MM.1S (cell line): ENCODE data around the gene TRMT1L.

Source experiments
- DNase-seq: peaks from one replicate; pipeline ENCODE4 v3.0.0-alpha.2; 2015
- H2AFZ ChIP-seq: fragments of 300-600 bp; sonication (generic); 2 replicates; pipeline ENCODE4 v1.6.0; 2016; ENCODE audit warnings: antibody characterized with exemption, low read length
- H3F3A ChIP-seq: fragments of 300-600 bp; sonication (generic); 2 replicates; pipeline ENCODE4 v1.6.1; 2016; ENCODE audit warnings: mild to moderate bottlenecking, antibody characterized with exemption, low read length, moderate library complexity, mixed read lengths; ENCODE audit not compliant: insufficient read depth
- H3K27ac ChIP-seq: fragments of 300-600 bp; sonication (generic); 2 replicates; pipeline ENCODE4 v1.5.1; 2016; ENCODE audit warnings: mild to moderate bottlenecking, low read length
- H3K27me3 ChIP-seq: fragments of 300-600 bp; sonication (generic); replicated peaks from 2 replicates; pipeline ENCODE4 v1.6.0; 2016; ENCODE audit warnings: low read length; ENCODE audit not compliant: insufficient read depth
- H3K36me3 ChIP-seq: fragments of 300-600 bp; sonication (generic); replicated peaks from 2 replicates; pipeline ENCODE4 v1.6.1; 2016; ENCODE audit warnings: mild to moderate bottlenecking, low read length, mixed read lengths; ENCODE audit not compliant: insufficient read depth
- H3K4me1 ChIP-seq: fragments of 300-600 bp; sonication (generic); 2 replicates; pipeline ENCODE4 v1.6.1; 2016; ENCODE audit warnings: low read length, mixed read lengths
- H3K4me2 ChIP-seq: fragments of 300-600 bp; sonication (generic); 2 replicates; pipeline ENCODE4 v1.6.0; 2016; ENCODE audit warnings: low read depth, low read length
- H3K4me3 ChIP-seq: fragments of 300-600 bp; sonication (generic); 2 replicates; pipeline ENCODE4 v1.5.1; 2016; ENCODE audit warnings: low read length, mixed read lengths
- H3K79me2 ChIP-seq: fragments of 300-600 bp; sonication (generic); 2 replicates; pipeline ENCODE4 v1.6.1; 2016; ENCODE audit warnings: mixed run types, low read length, mixed read lengths
- H3K9ac ChIP-seq: fragments of 300-600 bp; sonication (generic); 2 replicates; pipeline ENCODE4 v1.6.1; 2016; ENCODE audit warnings: low read length, mixed read lengths
- H3K9me2 ChIP-seq: fragments of 300-600 bp; sonication (generic); replicated peaks from 2 replicates; pipeline ENCODE4 v1.6.1; 2016; ENCODE audit warnings: mild to moderate bottlenecking, low read length, mixed read lengths; ENCODE audit not compliant: insufficient read depth
- H3K9me3 ChIP-seq: fragments of 300-600 bp; sonication (generic); replicated peaks from 2 replicates; pipeline ENCODE4 v1.6.1; 2016; ENCODE audit warnings: mild to moderate bottlenecking, low read length, mixed read lengths; ENCODE audit not compliant: insufficient read depth
- H4K20me1 ChIP-seq: fragments of 300-600 bp; sonication (generic); 2 replicates; pipeline ENCODE4 v1.6.1; 2016; ENCODE audit warnings: mild to moderate bottlenecking, low read length, moderate library complexity, mixed read lengths; ENCODE audit not compliant: insufficient read depth
- EZH2 ChIP-seq: fragments of 300-600 bp; sonication (generic); optimal IDR thresholded peaks from 2 replicates; pipeline ENCODE3; 2017; ENCODE audit warnings: low read depth, mild to moderate bottlenecking, antibody characterized with exemption, low read length, mixed read lengths
- EZH2phosphoT487 ChIP-seq: fragments of 300-600 bp; sonication (generic); IDR thresholded peaks from 2 replicates; pipeline ENCODE4 v1.6.1; 2018; ENCODE audit warnings: antibody characterized with exemption, low read length
- TF ChIP-seq, protein P1 (sequence below): fragments of 300-600 bp; sonication (generic); IDR thresholded peaks from 2 replicates; pipeline ENCODE4 v1.5.1; 2016; ENCODE audit warnings: antibody characterized with exemption, low read length, mixed read lengths

The TRMT1L gene

DNA sequence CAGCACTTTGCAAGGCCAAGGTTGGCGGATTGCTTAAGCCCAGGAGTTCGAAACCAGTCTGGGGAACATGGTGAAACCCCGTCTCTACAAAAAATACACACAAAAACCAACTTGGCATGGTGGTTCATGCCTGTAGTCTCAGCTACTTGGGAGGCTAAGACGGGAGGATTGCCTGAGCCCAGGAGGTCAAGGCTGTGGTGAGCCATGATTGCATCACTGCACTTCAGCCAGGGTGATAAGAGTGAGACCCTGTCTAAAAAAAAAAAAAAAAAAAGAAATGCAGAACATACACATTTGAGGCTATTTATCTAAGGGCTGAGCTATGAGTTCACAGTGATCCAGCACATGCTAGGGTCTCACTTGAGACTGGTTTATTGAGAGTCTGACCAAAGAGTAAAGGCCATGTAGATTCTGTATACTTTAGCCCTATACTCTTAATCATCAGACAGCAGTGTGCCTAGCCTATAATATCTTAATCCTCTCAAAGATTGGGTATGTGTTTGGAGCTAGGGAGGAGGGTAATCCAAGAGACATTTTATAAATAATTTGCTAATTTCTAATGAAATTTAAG, 87.5 kb downstream of the TRMT1L start:
- TF ChIP-seq, protein P1, sequence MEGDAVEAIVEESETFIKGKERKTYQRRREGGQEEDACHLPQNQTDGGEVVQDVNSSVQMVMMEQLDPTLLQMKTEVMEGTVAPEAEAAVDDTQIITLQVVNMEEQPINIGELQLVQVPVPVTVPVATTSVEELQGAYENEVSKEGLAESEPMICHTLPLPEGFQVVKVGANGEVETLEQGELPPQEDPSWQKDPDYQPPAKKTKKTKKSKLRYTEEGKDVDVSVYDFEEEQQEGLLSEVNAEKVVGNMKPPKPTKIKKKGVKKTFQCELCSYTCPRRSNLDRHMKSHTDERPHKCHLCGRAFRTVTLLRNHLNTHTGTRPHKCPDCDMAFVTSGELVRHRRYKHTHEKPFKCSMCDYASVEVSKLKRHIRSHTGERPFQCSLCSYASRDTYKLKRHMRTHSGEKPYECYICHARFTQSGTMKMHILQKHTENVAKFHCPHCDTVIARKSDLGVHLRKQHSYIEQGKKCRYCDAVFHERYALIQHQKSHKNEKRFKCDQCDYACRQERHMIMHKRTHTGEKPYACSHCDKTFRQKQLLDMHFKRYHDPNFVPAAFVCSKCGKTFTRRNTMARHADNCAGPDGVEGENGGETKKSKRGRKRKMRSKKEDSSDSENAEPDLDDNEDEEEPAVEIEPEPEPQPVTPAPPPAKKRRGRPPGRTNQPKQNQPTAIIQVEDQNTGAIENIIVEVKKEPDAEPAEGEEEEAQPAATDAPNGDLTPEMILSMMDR = no peak
- TF ChIP-seq EZH2 (no peak), EZH2phosphoT487 (no peak)
- Histone ChIP-seq H3K9me2 (no peaks in the 10 kb centered on the region), H3K27me3 (no peaks in the 10 kb centered on the region), H3K27ac (no peak overlapping the region), H4K20me1 (no peaks in the 10 kb centered on the region), H3K4me3 (no peak overlapping the region), H2AFZ (no peak overlapping the region), H3K36me3 (no peaks in the 10 kb centered on the region), H3K4me2 (no peak overlapping the region), H3K9ac (no peak overlapping the region), H3F3A (no peaks in the 10 kb centered on the region), H3K79me2 (no peaks in the 10 kb centered on the region), H3K4me1 (no peaks in the 10 kb centered on the region), H3K9me3 (no peaks in the 10 kb centered on the region)
- no peak for DNase-seq

DNA sequence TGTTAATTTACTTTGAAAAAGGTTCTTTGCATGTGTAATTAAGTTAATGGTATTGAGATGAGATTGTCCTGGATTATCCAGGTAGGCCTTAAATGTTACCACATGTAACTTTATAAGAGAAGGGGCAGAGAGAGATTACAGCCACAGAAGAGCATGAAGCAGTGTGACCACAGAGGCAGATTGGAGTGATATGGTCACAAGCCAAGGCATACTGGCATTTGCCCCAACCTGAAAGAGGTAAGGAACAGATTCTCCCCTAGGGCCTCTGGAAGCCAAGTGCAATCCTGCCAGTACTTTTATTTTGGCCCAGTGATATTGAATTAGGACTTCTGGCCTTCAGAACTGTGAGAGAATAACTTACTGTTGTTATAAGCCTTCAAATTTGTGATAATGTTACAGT, 88.4 kb downstream of the TRMT1L start:
- Histone ChIP-seq H3K9me2 (no peaks in the 10 kb centered on the region), H3K27me3 (no peaks in the 10 kb centered on the region), H2AFZ (no peak overlapping the region), H3K4me2 (no peak overlapping the region), H3K9me3 (no peaks in the 10 kb centered on the region), H3K4me3 (no peak overlapping the region), H3K79me2 (no peaks in the 10 kb centered on the region), H3K4me1 (no peaks in the 10 kb centered on the region), H3K9ac (no peak overlapping the region), H4K20me1 (no peaks in the 10 kb centered on the region), H3K36me3 (no peaks in the 10 kb centered on the region), H3F3A (no peaks in the 10 kb centered on the region), H3K27ac (no peak overlapping the region)
- TF ChIP-seq, protein P1 = no peak
- TF ChIP-seq EZH2phosphoT487 = no peak
- no peak for TF ChIP-seq EZH2
- DNase-seq = no peak
